ENCODE measurements around the gene ZFPL1. TPM values are rescaled to one million over a fixed set of nuclear protein-coding genes. Genes with fewer than 3 reads are reported as not detected.

The ZFPL1 gene
- total RNA-seq, 1 experiment from 2014 or later: 41.4 TPM

DNA sequence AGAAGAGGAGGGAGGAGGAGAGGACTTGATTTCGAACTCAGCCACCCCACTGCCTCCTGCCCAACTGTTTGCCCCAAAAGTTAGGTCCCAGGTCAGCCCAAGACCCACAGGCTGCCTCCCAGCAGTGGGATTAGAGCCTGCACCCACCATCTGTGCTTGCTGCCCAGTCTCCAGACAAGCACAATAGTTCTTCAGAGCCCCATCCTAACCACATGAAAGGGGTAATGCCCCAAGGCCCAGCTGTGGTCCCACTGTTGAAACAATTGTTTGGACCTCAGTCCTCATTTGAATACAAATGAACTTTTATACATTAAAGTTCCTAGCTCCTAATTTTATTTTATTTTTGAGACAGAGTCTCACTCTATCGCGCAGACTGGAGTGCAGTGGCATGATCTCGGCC is 6.6 kb downstream of the ZFPL1 start:
- no peak for DNase-seq (ENCODE audit: low spot score)

DNA sequence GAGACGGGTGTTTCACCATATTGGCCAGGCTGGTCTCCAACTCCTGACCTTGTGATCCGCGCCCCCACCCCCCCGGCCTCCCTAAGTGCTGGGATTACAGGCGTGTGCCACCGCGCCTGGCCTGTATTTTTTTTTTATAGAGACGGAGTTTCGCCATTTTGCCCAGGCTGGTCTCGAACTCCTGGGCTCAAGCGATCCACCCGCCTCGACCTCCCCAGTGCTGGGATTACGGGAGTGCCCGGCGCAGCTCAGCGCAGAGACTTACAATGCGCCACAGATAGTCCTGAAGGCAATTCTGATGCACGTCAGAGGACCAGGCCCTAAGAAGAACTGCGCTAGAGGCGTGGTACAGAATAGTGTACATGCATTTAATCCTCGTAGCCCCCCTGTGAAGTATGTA is 11.4 kb downstream of the ZFPL1 start:
- DNase-seq (ENCODE audit: low spot score): no peak

DNA sequence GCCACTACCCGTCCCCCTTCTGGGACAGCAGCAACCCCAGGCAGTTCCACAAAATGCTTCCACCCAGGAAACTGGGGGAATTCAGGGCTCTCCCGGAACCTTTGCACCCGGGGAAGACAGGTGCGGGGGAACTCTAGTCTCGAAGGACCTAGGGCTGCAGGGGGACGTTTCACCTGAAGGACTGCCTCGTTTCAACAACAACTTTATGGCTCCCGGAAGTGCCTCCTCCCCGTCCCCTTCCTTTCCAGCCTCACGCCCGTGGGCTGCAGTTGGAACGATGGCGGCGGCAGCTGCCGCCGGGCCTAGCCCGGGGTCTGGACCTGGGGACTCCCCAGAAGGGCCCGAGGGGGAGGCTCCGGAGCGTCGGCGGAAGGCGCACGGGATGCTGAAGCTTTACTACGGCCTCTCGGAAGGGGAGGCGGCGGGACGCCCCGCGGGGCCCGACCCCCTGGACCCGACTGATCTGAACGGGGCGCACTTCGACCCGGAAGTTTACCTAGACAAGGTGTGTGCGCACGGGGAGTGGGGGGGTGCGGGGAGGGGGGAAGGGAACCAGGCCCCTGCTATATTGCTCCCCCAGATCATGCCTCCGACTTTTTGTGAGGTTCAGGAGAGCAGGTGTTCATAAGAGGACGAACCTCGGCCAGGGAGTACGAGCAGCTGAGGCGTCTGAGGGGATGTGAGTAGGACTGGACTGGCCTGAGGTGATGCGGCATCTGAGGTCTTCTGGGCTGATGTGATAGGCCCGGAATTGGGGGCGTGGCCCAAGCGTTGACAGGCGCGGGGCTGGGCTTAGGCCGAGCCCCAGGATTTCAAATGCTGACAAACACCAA is 12.2 kb downstream of the ZFPL1 start, which contains the start of gene VPS51:
VPS51 (plus strand) TSS at position 241 of the 833 bp plus-strand sequence; CDS start at position 278, 37 bp downstream.
- DNase-seq (ENCODE audit: low spot score): peak; percentile 82

DNA sequence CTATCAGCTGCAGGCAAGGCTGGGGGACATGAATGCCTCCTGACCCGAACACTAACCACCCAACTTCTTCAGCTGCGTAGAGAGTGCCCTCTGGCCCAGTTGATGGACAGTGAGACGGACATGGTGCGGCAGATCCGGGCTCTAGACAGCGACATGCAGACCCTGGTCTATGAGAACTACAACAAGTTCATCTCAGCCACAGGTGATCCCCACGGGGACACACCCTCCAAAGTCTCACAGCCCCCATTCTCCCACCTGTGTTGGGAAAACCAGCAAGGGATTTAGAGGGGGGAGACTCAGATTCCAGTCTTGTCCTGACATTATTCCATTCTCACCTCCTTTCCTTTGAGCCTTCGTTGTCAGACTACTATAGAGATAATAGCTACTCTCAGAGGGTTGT is 12.9 kb downstream of the ZFPL1 start:
- DNase-seq (ENCODE audit: low spot score): no peak

DNA sequence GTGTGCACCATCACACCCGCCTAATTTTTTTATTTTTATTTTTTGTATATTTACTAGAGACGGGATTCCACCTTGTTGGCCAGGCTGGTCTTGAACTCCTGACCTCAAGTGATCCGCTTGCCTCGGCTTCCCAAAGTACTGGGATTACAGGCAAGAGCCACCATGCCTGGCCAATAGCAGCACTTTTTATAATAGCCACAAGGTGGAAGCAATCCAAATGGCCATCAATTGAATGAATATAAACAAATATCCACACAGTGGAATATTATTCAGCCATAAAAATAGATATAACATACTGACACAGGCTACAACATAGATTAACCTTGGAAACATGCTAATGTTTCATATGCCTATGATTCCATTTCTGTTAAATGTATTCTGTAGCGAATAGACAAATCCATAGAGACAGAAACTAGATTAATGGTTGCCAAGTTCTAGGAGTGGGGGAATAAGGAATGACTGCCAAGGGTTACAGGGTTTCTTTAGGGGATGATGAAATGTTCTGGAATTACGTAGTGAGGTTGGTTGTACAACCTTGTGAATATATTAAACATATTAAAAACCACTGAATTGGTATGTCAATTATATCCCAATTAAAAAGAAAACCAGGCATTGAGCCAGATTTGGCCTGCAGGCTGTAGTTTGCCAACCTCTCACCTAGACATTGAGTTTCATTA is 16.8 kb downstream of the ZFPL1 start:
- DNase-seq (ENCODE audit: low spot score): no peak

DNA sequence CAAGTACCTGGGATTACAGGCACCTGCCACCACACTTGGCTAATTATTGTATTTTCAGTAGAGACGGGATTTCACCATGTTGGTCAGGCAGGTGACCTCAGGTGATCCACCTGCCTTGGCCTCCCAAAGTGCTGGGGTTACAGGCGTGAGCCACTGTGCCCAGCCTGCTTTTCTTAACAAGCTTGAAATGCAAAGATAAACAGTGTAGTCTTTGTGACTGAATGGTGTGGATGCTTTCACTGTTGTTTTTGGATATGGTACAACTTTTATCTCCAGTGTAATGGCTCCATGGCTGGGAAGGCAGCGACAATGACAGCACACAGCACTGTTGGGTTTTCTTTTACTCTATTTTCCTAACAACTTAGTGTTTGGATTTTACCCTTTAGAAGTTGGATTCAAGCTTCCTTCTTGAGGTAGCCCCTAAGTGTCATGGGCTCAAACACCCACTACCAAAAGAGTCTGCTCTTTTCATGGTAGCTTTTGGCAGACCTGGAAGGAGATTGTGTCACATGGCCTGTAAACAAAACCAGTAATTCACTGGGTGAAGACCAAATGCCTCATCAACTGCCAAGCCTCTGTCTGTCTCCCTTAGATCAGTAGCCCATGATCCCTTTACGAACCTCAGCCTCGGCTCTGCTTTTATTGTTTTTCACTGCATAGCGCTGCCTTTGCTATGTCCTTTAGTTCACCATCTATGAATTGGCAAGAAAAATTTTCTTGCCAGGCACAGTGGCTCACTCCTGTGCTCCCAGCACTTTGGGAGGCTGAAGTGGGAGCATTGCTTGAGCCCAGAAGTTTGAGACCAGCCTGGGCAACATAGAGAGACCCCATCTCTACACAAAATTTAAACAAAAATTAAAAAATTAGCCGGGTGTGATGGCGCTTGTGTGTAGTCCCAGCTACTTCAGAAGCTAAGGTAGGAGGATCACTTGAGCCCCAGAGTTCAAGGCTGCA is 18.4 kb downstream of the ZFPL1 start:
- DNase-seq (ENCODE audit: low spot score): peak; percentile 27

DNA sequence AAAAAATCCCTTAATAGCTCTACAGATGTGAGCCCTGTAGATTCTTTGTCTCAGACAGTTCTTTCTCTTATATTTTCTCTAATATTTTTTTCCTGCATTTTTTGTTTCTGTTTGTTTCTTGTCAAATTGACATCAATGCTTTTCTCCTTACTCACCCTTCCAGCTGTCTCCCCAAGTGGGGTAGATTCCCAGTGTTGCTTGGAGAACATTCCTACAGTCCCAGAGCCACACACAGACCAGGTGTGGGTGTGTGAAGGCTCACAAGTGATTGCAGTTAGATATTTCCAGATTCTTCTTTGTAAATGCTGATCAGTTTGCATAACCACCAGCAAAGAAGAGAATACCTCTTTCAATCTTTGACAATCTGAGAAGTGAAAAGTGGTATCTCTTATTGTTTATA is 19.5 kb downstream of the ZFPL1 start:
- no peak for DNase-seq (ENCODE audit: low spot score)

DNA sequence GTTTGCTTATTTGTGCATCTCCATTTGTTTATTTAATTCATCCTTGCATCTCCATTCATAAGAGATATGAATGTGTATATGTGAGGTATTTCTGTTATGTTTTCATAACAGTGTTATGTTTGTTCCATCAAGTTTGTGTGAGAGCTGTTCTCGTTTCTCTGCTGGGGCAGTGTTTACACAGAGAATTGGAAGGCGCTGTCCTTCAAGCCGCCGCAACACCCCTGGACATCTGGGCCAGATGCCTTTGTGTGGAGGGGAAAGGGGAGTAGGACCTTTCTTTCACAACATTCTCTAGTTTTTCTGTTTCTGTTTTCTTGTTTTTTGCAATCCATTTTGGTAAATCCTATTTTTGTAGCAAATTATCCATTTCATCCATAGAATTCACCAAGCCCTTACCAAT is 20.6 kb downstream of the ZFPL1 start:
- DNase-seq (ENCODE audit: low spot score): no peak

DNA sequence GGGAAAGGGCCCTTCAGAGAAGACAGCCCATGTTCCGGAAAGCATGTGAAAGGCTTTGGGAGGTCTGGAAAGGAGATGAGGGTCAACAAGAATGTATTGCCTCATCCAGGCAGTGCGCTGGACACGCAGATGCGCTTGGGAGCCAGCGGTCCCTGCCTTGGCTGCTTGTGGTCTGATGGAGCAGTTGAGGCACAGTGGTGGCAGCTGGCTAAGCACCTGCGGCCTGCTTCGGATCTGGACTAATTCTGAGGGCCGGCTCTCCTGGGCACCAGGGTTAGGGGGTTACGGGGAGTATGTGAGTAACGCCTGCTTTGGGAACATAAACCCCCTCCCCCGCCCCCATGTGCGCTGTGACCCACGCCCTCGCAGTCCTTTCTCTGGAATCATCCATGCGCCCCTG is 23.1 kb downstream of the ZFPL1 start:
- DNase-seq (ENCODE audit: low spot score): no peak

DNA sequence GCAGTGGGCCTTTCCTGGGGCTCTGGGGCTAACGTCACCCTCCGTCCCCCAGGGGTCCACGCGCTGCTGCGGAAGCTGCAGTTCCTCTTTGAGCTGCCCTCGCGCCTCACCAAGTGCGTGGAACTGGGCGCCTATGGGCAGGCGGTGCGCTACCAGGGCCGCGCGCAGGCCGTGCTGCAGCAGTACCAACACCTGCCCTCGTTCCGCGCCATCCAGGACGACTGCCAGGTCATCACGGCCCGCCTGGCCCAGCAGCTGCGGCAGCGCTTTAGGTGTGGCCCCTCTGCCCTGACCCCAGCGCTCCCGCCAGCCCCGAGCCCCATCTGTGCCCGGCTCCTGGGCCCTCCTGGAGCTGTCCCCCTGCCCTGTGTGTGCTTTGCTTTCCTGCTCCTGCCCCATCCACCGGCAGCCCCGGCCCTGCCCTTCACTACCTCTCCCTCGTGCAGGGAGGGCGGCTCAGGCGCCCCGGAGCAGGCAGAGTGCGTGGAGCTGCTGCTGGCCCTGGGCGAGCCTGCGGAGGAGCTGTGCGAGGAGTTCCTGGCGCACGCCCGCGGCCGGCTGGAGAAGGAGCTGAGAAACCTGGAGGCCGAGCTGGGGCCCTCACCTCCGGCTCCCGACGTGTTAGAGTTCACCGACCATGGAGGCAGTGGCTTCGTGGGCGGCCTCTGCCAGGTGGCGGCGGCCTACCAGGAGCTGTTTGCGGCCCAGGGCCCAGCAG is 23.9 kb downstream of the ZFPL1 start:
- DNase-seq (ENCODE audit: low spot score): no peak

DNA sequence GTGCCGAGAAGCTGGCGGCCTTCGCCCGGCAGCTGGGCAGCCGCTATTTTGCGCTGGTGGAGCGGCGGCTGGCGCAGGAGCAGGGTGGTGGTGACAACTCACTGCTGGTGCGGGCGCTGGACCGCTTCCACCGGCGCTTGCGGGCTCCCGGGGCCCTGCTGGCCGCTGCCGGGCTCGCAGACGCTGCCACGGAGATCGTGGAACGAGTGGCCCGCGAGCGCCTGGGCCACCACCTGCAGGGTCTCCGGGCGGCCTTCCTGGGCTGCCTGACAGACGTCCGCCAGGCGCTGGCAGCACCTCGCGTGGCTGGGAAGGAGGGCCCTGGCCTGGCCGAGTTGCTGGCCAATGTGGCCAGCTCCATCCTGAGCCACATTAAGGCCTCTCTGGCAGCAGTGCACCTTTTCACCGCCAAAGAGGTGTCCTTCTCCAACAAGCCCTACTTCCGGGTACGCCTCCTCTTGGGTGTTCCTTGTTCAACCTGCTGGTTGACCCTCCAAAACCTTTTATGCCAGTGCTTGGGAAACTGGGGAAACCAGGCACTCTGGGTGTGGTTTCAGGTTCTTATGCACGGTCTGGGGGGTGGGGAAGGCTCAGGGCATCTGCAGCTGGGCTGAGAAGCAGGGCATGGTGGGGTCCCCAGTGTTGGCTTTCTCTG is 24.6 kb downstream of the ZFPL1 start:
- no peak for DNase-seq (ENCODE audit: low spot score)

DNA sequence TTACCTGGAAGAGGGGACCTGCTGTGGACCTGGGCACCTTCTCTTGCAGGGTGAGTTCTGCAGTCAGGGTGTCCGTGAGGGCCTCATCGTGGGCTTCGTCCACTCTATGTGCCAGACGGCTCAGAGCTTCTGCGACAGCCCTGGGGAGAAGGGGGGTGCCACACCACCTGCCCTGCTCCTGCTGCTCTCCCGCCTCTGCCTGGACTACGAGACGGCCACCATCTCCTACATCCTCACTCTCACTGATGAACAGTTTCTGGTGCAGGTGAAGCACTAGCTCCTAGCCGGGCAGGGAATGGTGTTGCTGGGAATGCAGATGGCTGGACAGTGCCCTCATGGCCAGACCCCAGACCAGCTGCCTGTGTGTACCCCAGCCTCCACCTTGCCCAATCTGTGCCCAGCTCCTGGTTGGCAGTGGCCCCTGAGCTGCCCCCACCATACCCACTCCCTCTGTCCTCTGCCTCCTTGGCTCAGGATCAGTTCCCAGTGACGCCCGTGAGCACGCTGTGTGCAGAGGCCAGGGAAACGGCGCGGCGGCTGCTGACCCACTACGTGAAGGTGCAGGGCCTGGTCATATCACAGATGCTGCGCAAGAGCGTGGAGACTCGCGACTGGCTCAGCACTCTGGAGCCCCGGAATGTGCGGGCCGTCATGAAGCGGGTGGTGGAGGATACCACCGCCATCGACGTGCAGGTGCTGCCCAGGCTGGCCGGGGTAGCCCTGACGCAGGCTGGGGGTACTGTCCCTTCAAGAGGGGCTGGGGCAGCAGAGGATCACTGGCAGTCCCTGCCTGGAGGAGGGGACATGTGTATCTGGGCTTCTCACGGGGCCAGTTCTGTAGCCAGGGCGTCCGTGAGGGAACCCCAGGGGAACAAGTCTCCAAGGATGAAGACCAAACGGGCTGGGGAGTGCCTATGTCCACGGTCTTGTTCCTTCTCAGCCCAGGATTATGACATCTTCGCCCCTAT is 25.5 kb downstream of the ZFPL1 start:
- no peak for DNase-seq (ENCODE audit: low spot score)

DNA sequence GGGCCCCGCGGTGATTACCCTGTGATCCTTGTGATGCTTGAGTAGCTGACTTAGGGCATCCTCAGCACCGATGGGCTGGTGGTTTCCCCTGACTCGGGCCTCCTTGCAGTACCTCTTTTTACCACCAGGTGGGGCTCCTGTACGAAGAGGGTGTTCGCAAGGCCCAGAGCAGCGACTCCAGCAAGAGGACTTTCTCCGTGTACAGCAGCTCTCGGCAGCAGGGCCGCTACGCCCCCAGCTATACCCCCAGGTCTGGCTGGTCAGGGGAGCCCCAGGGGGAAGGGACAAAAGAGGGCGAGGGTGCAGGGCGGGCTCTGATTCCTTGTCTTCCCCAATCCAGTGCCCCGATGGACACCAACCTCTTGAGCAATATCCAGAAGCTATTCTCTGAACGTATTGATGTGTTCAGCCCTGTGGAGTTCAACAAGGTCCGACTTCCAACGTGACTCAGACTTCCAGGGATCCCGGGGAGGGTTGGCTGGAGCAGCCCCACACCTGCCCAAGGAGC is 26.4 kb downstream of the ZFPL1 start:
- peak; percentile 75 for DNase-seq (ENCODE audit: low spot score)

DNA sequence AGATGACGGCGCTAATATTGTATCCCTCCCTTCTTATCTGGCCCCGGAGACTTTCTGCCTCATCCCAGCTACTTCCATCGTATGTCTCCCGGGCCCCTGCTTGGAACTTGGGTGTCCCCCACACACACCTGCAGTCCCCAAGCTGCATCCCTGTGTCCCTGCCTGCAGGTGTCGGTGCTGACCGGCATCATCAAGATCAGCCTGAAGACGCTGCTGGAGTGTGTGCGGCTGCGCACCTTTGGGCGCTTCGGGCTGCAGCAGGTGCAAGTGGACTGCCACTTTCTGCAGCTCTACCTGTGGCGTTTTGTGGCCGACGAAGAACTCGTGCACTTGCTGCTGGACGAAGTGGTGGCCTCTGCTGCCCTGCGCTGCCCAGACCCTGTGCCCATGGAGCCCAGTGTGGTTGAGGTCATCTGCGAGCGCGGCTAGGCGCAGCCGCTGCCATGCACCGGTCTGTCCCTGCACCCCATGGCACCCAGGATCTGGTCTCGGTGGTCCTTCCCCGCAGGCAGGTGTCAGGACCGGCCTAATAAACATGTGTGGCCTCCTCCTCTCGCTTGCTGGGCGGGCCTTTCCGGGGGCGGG is 27.2 kb downstream of the ZFPL1 start:
- DNase-seq (ENCODE audit: low spot score): no peak

DNA sequence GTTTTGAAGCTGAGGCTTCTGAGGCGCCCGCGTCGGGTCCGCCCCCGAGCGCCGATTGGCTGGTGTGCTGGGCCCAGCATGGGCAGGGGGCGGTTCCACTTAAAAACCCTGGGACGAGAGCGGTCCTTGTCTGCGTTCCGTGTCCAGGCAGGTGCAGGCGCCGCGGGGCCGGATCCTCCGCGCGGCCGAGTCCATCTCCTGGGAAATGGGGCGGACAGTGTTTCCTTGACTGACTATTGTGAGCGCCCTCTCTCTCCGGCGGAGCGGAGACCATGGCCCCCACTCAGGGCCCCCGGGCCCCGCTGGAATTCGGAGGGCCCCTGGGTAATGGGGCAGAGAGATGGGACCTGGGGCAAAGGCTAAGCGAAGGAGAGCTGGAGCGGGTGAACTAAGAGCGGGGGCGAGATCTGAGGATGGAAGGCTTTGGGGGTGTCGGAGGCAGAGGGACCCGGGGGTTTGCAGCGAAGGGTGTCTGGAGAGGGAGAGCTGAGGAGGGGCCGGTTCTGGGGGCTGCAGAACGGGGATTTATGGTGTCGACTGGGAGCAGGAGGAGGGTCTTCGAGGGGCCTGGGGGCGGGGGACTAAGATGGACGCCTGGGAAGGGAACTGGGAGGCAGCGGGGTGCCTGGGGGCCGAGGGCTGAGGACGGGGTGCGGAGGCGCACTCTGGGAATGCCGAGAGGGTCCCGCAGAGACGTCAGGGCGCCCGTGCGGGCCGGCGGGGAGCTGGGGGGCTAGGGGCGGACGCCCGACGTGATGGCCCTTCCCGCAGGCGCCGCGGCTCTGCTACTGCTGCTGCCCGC is 27.9 kb downstream of the ZFPL1 start, which contains the start of gene TM7SF2:
TM7SF2 (plus strand) TSS at position 129 of the 802 bp plus-strand sequence; CDS start at position 273, 144 bp downstream.
- no peak for DNase-seq (ENCODE audit: low spot score)

DNA sequence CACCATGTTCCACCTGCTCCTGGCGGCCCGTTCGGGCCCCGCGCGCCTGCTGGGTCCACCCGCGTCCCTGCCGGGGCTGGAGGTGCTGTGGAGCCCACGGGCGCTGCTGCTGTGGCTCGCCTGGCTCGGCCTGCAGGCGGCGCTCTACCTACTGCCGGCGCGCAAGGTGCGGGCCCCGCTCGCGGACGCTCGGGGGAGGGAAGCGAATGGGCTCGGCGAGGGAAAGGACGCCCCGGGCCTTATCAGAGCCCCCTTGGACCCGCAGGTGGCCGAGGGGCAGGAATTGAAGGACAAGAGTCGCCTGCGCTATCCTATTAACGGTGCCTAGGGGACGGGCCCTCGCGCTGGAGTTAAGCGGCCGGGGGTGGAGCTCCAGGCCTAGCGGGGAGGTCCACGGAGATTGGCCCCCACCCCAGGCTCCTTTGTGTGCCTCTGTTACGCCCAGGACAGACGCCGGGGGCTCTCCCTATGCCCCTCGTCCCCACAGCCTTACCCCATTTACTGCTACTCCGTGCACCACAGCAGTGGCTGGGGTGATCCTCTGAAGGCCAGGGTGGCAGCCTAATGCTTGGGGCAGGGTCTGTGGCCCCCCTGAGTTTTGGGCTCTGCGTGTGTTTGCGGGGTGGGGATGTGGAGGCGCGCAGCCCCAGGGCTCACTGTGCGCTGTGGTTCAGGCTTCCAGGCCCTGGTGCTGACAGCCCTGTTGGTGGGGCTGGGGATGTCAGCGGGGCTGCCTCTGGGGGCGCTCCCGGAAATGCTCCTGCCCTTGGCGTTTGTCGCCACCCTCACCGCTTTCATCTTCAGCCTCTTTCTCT is 28.7 kb downstream of the ZFPL1 start:
- no peak for DNase-seq (ENCODE audit: low spot score)

DNA sequence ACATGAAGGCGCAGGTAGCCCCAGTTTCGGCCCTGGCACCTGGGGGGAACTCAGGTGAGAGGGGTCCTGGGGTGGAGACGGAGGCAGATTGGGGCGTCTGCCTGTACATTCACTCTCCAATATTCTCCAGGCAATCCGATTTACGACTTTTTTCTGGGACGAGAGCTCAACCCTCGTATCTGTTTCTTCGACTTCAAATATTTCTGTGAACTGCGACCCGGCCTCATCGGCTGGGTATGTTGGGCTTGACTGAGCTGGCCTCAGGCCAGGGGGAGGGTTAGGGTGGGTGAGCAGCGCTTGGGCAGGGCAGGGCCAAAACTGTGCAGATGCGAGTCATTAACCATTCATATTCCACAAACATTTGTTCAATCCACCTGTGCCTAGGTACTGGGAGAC is 29.3 kb downstream of the ZFPL1 start:
- DNase-seq (ENCODE audit: low spot score): no peak

Data from A172 (cell line).